Measurements from ENCODE around the gene SLC47A2.

DNA sequence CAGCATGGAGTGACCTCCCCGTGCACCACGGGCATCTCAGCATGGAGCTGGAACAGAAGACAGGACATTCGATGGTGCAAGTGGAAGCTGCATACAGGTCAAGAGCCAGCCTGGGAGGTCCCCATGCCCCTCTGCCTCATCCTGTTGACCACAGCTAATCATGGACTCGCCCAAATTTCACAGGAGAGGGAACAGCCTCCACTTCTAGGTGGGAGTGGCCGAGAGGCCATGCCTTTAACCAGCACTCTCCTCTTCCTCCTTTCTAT lies 3.8 kb upstream of the SLC47A2 start:
- TF ChIP-seq, protein P1, sequence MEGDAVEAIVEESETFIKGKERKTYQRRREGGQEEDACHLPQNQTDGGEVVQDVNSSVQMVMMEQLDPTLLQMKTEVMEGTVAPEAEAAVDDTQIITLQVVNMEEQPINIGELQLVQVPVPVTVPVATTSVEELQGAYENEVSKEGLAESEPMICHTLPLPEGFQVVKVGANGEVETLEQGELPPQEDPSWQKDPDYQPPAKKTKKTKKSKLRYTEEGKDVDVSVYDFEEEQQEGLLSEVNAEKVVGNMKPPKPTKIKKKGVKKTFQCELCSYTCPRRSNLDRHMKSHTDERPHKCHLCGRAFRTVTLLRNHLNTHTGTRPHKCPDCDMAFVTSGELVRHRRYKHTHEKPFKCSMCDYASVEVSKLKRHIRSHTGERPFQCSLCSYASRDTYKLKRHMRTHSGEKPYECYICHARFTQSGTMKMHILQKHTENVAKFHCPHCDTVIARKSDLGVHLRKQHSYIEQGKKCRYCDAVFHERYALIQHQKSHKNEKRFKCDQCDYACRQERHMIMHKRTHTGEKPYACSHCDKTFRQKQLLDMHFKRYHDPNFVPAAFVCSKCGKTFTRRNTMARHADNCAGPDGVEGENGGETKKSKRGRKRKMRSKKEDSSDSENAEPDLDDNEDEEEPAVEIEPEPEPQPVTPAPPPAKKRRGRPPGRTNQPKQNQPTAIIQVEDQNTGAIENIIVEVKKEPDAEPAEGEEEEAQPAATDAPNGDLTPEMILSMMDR (IDR thresholded peaks at IDR 0.05) = no peak
- no peak for TF ChIP-seq POLR2AphosphoS5 (IDR thresholded peaks at IDR 0.05)
